ENCODE measurements around the gene KDM4B. TPM values are rescaled to one million over a fixed set of nuclear protein-coding genes. Genes with fewer than 3 reads are reported as not detected.
A peak's percentile ranks its signal among the peaks of the same experiment; 100 is the strongest.

The KDM4B gene
- total RNA-seq, 1 donor from 2014 or later: 39.0 TPM

DNA sequence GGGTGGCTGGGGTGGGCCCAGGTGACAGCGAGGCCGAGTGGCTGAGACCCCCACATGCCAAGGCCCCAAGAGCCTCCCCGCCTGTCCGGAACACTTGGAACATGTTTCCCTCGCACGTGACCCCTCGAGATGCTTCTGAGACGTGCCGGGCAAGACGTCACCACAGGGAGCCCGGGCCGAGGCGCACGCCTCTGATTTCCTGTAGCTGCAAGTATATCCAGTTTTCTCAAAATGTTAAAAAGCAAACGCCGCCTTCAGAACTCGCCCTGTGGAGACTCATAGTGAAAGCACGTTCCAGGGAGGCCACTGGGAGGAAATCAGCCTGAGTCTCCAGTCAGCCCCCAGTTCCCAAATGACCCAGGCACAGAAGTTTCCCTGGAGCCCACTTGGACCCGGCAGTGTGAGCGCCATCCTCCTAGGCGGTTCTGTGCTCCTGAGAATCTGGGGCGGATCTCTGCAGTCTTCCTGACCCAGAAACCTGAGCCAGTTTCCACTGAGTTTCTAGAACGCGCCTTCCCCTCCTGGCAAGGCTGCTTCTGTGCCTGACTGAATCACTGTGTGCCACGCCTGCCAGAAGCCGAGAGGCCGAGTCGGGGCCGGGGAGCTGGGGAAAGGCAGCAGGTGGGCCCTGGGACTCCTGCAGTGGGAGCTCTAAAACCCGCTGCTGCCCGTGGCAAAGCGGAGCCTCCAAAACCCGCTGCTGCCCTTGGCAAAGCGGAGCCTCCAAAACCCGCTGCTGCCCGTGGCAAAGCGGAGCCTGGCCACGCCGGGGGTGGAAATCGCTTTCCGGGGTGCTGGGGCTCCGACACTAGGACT is 179.3 kb downstream of the KDM4B start:
- no peaks in the 10 kb centered on the region for H3K4me1 ChIP-seq
- TF ChIP-seq, protein P1, sequence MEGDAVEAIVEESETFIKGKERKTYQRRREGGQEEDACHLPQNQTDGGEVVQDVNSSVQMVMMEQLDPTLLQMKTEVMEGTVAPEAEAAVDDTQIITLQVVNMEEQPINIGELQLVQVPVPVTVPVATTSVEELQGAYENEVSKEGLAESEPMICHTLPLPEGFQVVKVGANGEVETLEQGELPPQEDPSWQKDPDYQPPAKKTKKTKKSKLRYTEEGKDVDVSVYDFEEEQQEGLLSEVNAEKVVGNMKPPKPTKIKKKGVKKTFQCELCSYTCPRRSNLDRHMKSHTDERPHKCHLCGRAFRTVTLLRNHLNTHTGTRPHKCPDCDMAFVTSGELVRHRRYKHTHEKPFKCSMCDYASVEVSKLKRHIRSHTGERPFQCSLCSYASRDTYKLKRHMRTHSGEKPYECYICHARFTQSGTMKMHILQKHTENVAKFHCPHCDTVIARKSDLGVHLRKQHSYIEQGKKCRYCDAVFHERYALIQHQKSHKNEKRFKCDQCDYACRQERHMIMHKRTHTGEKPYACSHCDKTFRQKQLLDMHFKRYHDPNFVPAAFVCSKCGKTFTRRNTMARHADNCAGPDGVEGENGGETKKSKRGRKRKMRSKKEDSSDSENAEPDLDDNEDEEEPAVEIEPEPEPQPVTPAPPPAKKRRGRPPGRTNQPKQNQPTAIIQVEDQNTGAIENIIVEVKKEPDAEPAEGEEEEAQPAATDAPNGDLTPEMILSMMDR (IDR thresholded peaks at IDR 0.05): no peak
- no peaks in the 10 kb centered on the region for H3K9me3 ChIP-seq
- H3K27me3 ChIP-seq: no peaks in the 10 kb centered on the region
- ATAC-seq (no peak), DNase-seq (peak; percentile 56)
- intact Hi-C loops (cut with DNase I): no loop called here
- H3K4me3 ChIP-seq: no peak overlapping the region
- peaks cover 48% of the 10 kb centered on the region for H3K36me3 ChIP-seq
- H3K27ac ChIP-seq: no peak overlapping the region

DNA sequence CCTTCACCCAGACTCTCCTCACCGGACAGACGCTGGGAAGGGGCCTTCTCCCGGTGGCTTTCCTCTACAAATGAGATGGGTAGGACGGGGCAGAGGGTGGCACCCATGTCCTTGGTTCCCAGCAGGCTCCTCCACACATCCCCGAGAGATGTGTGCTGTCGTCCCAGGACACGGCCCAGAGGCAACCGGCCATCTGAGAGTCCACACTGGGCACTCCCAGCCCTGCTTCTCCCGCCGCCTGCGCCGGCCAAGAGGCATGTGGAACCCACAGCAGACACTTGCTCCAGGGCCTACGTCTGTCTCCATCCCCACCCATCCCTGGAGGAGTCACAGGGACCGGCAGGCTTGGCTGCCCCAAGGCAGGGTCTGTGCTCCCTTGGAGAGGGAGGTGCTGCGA is 179.9 kb downstream of the KDM4B start:
- Histone ChIP-seq H3K9me3 (no peaks in the 10 kb centered on the region), H3K4me3 (no peak overlapping the region), H3K27me3 (no peaks in the 10 kb centered on the region), H3K4me1 (no peaks in the 10 kb centered on the region), H3K27ac (no peak overlapping the region), H3K36me3 (peaks cover 48% of the 10 kb centered on the region)
- DNase-seq (peak; percentile 57), ATAC-seq (no peak)
- TF ChIP-seq, protein P1 (IDR thresholded peaks at IDR 0.05): no peak
- intact Hi-C loops (cut with DNase I): no loop called here

DNA sequence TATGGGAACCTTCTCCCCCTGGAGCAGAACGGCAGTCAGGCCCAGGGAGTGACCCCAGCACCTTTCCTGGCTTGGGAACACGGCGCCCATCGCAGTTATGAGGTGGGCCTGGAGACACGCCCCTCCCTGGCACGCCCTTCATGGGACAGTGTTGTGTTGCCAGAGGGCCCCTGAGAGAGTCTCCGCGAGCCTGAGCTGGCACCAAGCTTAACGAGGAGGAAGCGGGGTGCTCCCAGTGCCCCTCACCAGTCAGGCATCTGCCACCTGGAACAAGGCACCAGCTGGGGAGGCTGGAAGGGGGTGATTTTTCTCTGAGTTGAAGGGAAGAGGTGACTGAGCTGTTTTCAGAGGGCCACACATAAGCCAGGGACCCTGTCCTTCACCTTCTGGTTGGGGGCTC is 180.6 kb downstream of the KDM4B start:
- Histone ChIP-seq H3K4me3 (no peak overlapping the region), H3K4me1 (no peaks in the 10 kb centered on the region), H3K27ac (no peak overlapping the region), H3K9me3 (no peaks in the 10 kb centered on the region), H3K36me3 (peaks cover 45% of the 10 kb centered on the region), H3K27me3 (no peaks in the 10 kb centered on the region)
- TF ChIP-seq, protein P1 (IDR thresholded peaks at IDR 0.05): no peak
- ATAC-seq (no peak), DNase-seq (peak; percentile 44)
- intact Hi-C loops (cut with DNase I): no loop called here

DNA sequence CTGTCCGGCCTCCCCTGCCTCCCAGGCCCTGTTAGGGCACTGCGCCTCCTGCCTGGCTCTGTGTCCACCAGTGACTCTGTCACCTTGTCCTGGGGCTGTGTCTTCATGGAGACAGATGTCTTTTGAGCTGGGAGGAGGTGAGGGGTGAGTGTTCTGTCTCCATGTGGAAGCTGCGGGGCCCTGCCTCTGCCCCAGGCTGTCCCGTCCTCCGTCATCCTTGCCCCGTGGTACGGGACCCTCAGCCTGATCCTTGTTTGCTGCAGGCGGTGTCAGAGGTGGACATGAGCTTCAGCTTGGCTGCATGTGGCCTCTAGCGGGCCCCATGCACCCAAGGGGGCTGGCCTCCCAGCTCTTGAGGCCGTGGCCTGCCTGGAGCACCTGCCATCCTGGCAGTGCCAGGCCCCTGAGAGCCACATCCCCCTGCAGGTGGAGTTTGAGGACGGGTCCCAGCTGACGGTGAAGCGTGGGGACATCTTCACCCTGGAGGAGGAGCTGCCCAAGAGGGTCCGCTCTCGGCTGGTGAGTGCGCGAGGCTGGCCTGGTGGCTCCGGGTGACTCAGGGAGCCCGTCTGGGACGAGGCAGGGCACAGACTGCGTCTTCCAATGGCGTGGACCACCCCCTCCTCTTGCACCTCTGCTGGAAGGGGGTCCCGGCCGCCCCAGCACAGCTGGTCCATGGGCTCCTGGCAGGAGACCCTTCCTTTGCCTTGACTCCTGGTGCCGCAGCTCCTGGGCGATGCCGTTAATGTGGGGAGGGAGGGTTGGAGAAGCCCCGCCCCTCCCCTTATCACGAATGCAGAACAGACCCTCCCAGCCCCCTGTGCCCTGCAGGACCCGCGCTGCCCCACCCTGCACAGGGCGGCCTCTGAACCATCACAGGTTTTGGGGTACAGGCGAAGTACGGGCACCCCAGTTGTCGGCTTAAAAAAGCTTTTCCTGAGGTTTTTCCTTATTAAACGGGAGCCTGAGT is 181.3 kb downstream of the KDM4B start:
- intact Hi-C loops (cut with DNase I): no loop called here
- Histone ChIP-seq H3K27me3 (no peaks in the 10 kb centered on the region), H3K9me3 (no peaks in the 10 kb centered on the region), H3K36me3 (peaks cover 38% of the 10 kb centered on the region), H3K4me1 (no peaks in the 10 kb centered on the region), H3K27ac (no peak overlapping the region), H3K4me3 (no peak overlapping the region)
- ATAC-seq: no peak
- DNase-seq: peak; percentile 46
- TF ChIP-seq, protein P1 (IDR thresholded peaks at IDR 0.05): no peak

DNA sequence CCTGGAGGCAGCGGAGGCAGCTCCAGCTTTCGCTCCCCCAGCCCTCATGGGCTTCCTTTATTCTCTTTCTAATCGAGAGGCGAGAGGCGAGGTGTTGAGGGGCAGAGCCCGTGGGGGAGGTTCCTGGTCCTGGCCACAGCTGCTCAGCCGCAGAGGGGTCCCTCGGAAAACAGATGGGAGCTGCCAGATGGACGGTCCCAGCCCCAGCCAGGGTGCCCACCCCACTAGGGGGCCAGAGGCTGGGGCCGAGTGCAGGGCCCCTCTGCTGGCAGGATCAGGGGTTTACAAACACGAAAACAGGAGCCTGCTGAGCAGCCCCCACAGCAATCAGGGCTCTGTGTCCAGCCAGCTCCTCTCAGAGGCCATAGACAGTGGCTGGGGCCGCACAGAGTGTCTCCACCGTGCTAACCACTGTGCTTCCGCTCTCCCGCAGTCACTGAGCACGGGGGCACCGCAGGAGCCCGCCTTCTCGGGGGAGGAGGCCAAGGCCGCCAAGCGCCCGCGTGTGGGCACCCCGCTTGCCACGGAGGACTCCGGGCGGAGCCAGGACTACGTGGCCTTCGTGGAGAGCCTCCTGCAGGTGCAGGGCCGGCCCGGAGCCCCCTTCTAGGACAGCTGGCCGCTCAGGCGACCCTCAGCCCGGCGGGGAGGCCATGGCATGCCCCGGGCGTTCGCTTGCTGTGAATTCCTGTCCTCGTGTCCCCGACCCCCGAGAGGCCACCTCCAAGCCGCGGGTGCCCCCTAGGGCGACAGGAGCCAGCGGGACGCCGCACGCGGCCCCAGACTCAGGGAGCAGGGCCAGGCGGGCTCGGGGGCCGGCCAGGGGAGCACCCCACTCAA is 182.2 kb downstream of the KDM4B start:
- ATAC-seq (no peak), DNase-seq (peak; percentile 54)
- intact Hi-C loops (cut with DNase I): no loop called here
- Histone ChIP-seq H3K4me3 (no peak overlapping the region), H3K4me1 (no peaks in the 10 kb centered on the region), H3K27me3 (no peaks in the 10 kb centered on the region), H3K36me3 (peaks cover 29% of the 10 kb centered on the region), H3K9me3 (no peaks in the 10 kb centered on the region), H3K27ac (no peak overlapping the region)
- TF ChIP-seq, protein P1 (IDR thresholded peaks at IDR 0.05): no peak

Data from upper lobe of right lung (tissue), 1 donor.